Chondrocyte (in vitro differentiated cells): ENCODE measurements around the gene PLEKHA6. TPM values are rescaled to one million over a fixed set of nuclear protein-coding genes. Genes with fewer than 3 reads are reported as not detected.

Source experiments
- DNase-seq: peaks from one replicate; pipeline ENCODE4 v3.0.0; 2021; ENCODE audit warnings: mixed read lengths, low spot score
- H3K27ac Mint-ChIP-seq: one replicate; pipeline ENCODE4 v1.8.0; 2021; ENCODE audit warnings: mild to moderate bottlenecking, moderate library complexity, mixed read lengths; ENCODE audit not compliant: unreplicated experiment
- H3K27me3 Mint-ChIP-seq: 2 replicates; pipeline ENCODE4 v1.8.0; 2021; ENCODE audit warnings: low read depth, mixed read lengths
- H3K36me3 Mint-ChIP-seq: 2 replicates; pipeline ENCODE4 v1.8.0; 2021; ENCODE audit warnings: low read depth, mixed read lengths
- H3K4me1 Mint-ChIP-seq: 2 replicates; pipeline ENCODE4 v1.8.0; 2021; ENCODE audit warnings: low read depth, mild to moderate bottlenecking, mixed read lengths
- H3K4me3 Mint-ChIP-seq: one replicate; pipeline ENCODE4 v1.8.0; 2021; ENCODE audit warnings: mild to moderate bottlenecking, moderate library complexity, mixed read lengths; ENCODE audit not compliant: unreplicated experiment
- H3K9me3 Mint-ChIP-seq: 2 replicates; pipeline ENCODE4 v1.8.0; 2021; ENCODE audit warnings: low read depth, mixed read lengths
- CTCF ChIP-seq: fragments of 200-600 bp; sonication (generic); IDR thresholded peaks from 2 replicates; pipeline ENCODE4 v1.5.0; 2021; ENCODE audit warnings: antibody characterized with exemption, mild to moderate bottlenecking, moderate library complexity
- total RNA-seq: library from RNA; stranded (reverse); gene quantifications from 3 replicates; pipeline ENCODE4 v1.2.1, GENCODE V29; 2021

Gene PLEKHA6
- total RNA-seq, 1 donor from 2014 or later = 0.15 TPM

DNA sequence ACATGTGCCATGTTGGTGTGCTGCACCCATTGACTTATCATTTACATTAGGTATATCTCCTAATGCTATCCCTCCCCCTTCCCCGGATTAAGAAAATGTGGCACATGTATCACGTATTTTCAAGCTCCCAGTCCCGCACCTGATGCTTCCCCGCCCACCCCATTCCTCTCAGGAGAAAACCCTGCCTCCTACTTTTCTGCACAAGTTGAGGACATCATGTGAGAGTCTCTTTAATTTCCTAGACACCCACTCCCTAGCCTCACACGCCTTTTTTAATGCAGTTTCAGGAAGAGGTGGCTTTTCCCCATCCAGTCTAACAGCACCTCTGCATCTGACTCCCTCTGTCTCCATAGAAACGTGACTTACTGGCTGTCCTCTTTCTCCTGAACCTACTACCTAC lies 87.8 kb downstream of the PLEKHA6 start:
- DNase-seq = no peak
- H3K4me3 Mint-ChIP-seq = no peak overlapping the region
- no peaks in the 10 kb centered on the region for H3K9me3 Mint-ChIP-seq
- H3K27me3 Mint-ChIP-seq = peaks cover 30% of the 10 kb centered on the region
- H3K4me1 Mint-ChIP-seq = peaks cover 6% of the 10 kb centered on the region
- H3K27ac Mint-ChIP-seq = no peak overlapping the region
- TF ChIP-seq CTCF = no peak
- peaks cover 5% of the 10 kb centered on the region for H3K36me3 Mint-ChIP-seq

- Mint-ChIP-seq H3K9me3 (no peaks in the 10 kb centered on the region), H3K36me3 (peaks cover 5% of the 10 kb centered on the region), H3K27ac (no peak overlapping the region), H3K4me3 (no peak overlapping the region), H3K4me1 (peaks cover 3% of the 10 kb centered on the region), H3K27me3 (peaks cover 15% of the 10 kb centered on the region)
- DNase-seq = no peak
- TF ChIP-seq CTCF = no peak
These were observed 91.6 kb downstream of the PLEKHA6 start for GRCh38 chr1:204268101-204268500.

GRCh38 chr1:204267191-204267601 lies 92.5 kb downstream of the PLEKHA6 start:
- peaks cover 18% of the 10 kb centered on the region for H3K27me3 Mint-ChIP-seq
- TF ChIP-seq CTCF = no peak
- peaks cover 5% of the 10 kb centered on the region for H3K36me3 Mint-ChIP-seq
- no peaks in the 10 kb centered on the region for H3K9me3 Mint-ChIP-seq
- peaks cover 3% of the 10 kb centered on the region for H3K4me1 Mint-ChIP-seq
- H3K27ac Mint-ChIP-seq = no peak overlapping the region
- no peak for DNase-seq
- H3K4me3 Mint-ChIP-seq = no peak overlapping the region

- Mint-ChIP-seq H3K36me3 (peaks cover 5% of the 10 kb centered on the region), H3K4me3 (no peak overlapping the region), H3K27me3 (peaks cover 23% of the 10 kb centered on the region), H3K4me1 (peaks cover 3% of the 10 kb centered on the region), H3K27ac (no peak overlapping the region), H3K9me3 (no peaks in the 10 kb centered on the region)
- no peak for DNase-seq
- no peak for TF ChIP-seq CTCF
These were observed 93.2 kb downstream of the PLEKHA6 start for GRCh38 chr1:204266504-204267034.

GRCh38 chr1:204265665-204266064 lies 94.1 kb downstream of the PLEKHA6 start:
- H3K27me3 Mint-ChIP-seq = peaks cover 23% of the 10 kb centered on the region
- H3K9me3 Mint-ChIP-seq = no peaks in the 10 kb centered on the region
- DNase-seq = no peak
- no peak overlapping the region for H3K4me3 Mint-ChIP-seq
- peaks cover 3% of the 10 kb centered on the region for H3K4me1 Mint-ChIP-seq
- TF ChIP-seq CTCF = no peak
- peaks cover 5% of the 10 kb centered on the region for H3K36me3 Mint-ChIP-seq
- no peak overlapping the region for H3K27ac Mint-ChIP-seq
